ENCODE data around the gene ZNF804B.
A peak's percentile ranks its signal among the peaks of the same experiment; 100 is the strongest.

The ZNF804B gene

DNA sequence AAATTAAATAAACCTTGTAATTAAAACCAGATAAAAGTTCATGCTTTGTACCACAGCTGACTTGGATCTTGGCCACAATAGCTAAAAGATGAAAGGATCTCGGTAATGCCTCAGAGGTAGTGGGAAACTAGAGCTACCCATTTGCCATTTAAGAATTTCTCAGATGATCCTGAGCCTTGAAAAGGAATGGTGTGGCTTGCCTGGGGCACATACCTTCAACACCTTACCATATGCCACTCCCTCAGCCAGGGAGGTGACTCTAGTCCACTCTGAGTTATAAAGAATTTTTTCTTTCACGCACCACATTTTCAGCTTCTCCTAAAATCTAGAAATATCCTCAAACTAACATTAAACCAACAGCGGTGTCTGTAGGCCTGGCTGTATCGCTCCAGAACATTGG is 552.4 kb downstream of the ZNF804B start:
- no peak for DNase-seq (ENCODE audit: low read depth)
- H3K4me3 ChIP-seq (ENCODE audit: low read depth, low read length), result no peak overlapping the region
- no peak for TF ChIP-seq CTCF (IDR thresholded peaks at IDR 0.05; ENCODE audit: control insufficient read depth, extremely low read depth, insufficient read depth)

GRCh38 chr7:89312551-89312950 is 553.1 kb downstream of the ZNF804B start:
- TF ChIP-seq CTCF (IDR thresholded peaks at IDR 0.05; ENCODE audit: control insufficient read depth, extremely low read depth, insufficient read depth), result no peak
- no peak for DNase-seq (ENCODE audit: low read depth)
- H3K4me3 ChIP-seq (ENCODE audit: low read depth, low read length), result no peak overlapping the region

GRCh38 chr7:89316584-89317251 is 557.2 kb downstream of the ZNF804B start:
- no peak overlapping the region for H3K4me3 ChIP-seq (ENCODE audit: low read depth, low read length)
- TF ChIP-seq CTCF (IDR thresholded peaks at IDR 0.05; ENCODE audit: control insufficient read depth, extremely low read depth, insufficient read depth), result no peak
- no peak for DNase-seq (ENCODE audit: low read depth)

DNA sequence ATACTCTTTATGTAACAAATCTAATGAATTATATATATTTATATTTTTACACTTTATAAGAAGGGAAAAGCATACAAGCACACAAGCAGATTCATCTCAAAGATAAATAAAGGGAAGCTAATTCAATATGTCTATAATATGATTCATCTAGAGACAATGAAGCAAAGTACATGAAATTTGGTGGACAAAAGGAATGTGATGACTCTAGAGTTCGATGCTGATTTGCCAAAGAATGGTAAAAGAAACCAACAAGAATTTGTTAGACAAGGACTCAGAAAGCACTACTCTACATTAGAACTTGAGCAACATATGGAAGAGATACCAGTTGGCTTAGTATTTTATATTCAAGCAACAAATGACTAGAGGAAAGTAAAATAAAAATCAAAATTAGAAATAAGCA is 572.5 kb downstream of the ZNF804B start:
- TF ChIP-seq CTCF (IDR thresholded peaks at IDR 0.05; ENCODE audit: control insufficient read depth, extremely low read depth, insufficient read depth), result no peak
- no peak for DNase-seq (ENCODE audit: low read depth)
- H3K4me3 ChIP-seq (ENCODE audit: low read depth, low read length), result no peak overlapping the region

DNA sequence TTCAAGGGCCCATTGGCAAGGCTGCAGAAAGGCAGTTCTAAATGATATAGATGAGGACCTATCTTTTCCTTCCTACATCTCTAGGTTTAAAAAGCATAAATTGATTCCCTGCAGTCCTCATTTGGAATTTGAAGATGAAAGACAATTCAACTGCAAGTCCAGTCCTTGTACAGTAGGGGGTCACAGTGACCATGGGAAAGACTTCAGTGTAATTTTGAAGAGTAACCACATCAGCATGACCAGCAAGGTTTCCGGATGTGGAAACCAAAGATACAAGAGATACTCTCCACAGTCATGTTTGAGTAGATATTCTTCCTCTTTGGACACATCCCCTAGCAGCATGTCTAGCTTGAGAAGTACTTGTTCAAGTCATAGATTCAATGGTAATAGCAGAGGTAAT is 575.3 kb downstream of the ZNF804B start:
- DNase-seq (ENCODE audit: low read depth), result peak; percentile 7
- TF ChIP-seq CTCF (IDR thresholded peaks at IDR 0.05; ENCODE audit: control insufficient read depth, extremely low read depth, insufficient read depth), result peak; percentile 32
- H3K4me3 ChIP-seq (ENCODE audit: low read depth, low read length), result no peak overlapping the region

GRCh38 chr7:89335490-89335889 is 576.0 kb downstream of the ZNF804B start:
- TF ChIP-seq CTCF (IDR thresholded peaks at IDR 0.05; ENCODE audit: control insufficient read depth, extremely low read depth, insufficient read depth), result no peak
- H3K4me3 ChIP-seq (ENCODE audit: low read depth, low read length), result no peak overlapping the region
- DNase-seq (ENCODE audit: low read depth), result no peak

DNA sequence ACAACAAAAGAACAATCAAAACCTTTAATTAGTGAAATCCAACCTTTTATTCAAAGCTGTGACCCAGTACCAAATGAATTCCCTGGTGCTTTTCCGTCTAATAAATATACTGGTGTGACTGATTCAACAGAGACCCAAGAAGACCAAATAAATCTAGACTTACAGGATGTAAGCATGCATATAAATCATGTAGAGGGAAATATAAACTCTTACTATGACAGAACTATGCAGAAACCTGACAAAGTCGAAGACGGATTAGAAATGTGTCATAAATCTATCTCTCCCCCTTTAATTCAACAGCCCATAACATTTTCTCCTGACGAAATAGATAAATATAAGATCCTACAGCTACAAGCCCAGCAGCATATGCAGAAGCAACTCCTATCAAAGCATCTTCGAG is 576.6 kb downstream of the ZNF804B start:
- TF ChIP-seq CTCF (IDR thresholded peaks at IDR 0.05; ENCODE audit: control insufficient read depth, extremely low read depth, insufficient read depth), result no peak
- DNase-seq (ENCODE audit: low read depth), result no peak
- no peak overlapping the region for H3K4me3 ChIP-seq (ENCODE audit: low read depth, low read length)

Data from LNCaP clone FGC (cell line).